ENCODE measurements around the gene ATP13A4.

The ATP13A4 gene

DNA sequence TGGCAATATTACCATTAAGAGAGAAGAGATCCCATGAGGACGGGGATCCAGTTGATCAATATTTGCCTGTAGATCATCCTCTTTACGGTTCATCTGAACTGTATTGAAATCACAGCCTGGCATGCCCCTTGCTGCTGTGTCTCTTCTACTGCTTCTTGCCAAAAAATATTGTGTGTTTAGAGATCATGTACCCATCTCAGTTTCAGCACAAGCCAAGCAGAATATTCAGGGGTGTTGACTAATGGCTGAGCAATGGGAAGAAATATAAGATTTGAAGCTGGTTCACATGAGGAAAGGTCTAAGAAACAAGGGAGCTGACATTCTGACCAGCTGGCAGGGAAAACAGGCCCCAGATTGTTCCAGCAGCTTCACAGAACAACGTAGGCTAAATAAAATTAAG is 197.4 kb downstream of the ATP13A4 start:
- no peak overlapping the region for H3K27ac ChIP-seq (ENCODE audit: low read length)
- H3K9me3 ChIP-seq (ENCODE audit: control insufficient read depth, insufficient read depth, low read length): no peaks in the 10 kb centered on the region
- no peak for DNase-seq (ENCODE audit: low read depth, low spot score)
- H3K4me1 ChIP-seq (ENCODE audit: control insufficient read depth, insufficient read depth, low read length): no peaks in the 10 kb centered on the region
- H3K4me3 ChIP-seq (ENCODE audit: low read length): no peak overlapping the region
- H3K27me3 ChIP-seq (ENCODE audit: control insufficient read depth, insufficient read depth, low read length): no peaks in the 10 kb centered on the region
- H3K36me3 ChIP-seq (ENCODE audit: control insufficient read depth, insufficient read depth, low read length): no peaks in the 10 kb centered on the region
- WGBS (ENCODE audit: insufficient coverage, insufficient read length): no CpG with 5 or more reads among the region's 3 CpGs

DNA sequence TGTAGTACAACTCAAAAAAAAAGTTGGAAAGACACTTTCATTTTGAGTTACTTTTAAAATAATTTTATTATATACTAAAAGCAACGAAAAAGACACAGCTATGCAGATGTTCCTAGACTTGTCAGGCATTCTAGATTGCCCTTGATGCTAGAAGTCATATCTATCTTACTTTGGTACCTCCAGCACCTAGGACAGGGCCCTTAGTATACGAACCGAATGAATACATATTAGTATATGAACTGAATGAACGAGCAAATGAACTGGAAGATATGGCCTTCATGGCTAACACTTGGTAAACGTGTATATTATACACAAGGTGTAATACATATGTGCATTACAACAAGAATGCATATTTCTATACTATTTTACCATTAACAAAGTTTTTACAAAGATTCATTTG is 200.3 kb downstream of the ATP13A4 start:
- H3K4me3 ChIP-seq (ENCODE audit: low read length): no peak overlapping the region
- H3K4me1 ChIP-seq (ENCODE audit: control insufficient read depth, insufficient read depth, low read length): no peaks in the 10 kb centered on the region
- no peaks in the 10 kb centered on the region for H3K27me3 ChIP-seq (ENCODE audit: control insufficient read depth, insufficient read depth, low read length)
- H3K36me3 ChIP-seq (ENCODE audit: control insufficient read depth, insufficient read depth, low read length): no peaks in the 10 kb centered on the region
- no peak overlapping the region for H3K27ac ChIP-seq (ENCODE audit: low read length)
- DNase-seq (ENCODE audit: low read depth, low spot score): no peak
- no peaks in the 10 kb centered on the region for H3K9me3 ChIP-seq (ENCODE audit: control insufficient read depth, insufficient read depth, low read length)
- WGBS (ENCODE audit: insufficient coverage, insufficient read length): no CpG with 5 or more reads among the region's 5 CpGs
